Fibroblast of pulmonary artery (primary cell): ENCODE data around the gene IFITM10.

Experiments used
- DNase-seq: peaks from one replicate; pipeline ENCODE4 v3.0.0-alpha.2; 2010; ENCODE audit warnings: low read depth
- H3K4me3 ChIP-seq: replicated peaks from 2 replicates; pipeline ENCODE4 v1.5.1; 2011; ENCODE audit warnings: low read depth, mild to moderate bottlenecking, control low read depth, low read length, moderate library complexity
- TF ChIP-seq, protein P1 (sequence below): IDR thresholded peaks from 2 replicates; pipeline ENCODE4 v1.5.1; 2011; ENCODE audit warnings: mild to moderate bottlenecking, control low read depth, low read length, inconsistent platforms; ENCODE audit errors: missing control alignments

The IFITM10 gene

GRCh38 chr11:1750481-1750839 is at the start of gene IFITM10:
TSS of gene IFITM10 (minus strand) at chr11:1750595. CDS start at chr11:1750442, 153 bp downstream.
- TF ChIP-seq, protein P1, sequence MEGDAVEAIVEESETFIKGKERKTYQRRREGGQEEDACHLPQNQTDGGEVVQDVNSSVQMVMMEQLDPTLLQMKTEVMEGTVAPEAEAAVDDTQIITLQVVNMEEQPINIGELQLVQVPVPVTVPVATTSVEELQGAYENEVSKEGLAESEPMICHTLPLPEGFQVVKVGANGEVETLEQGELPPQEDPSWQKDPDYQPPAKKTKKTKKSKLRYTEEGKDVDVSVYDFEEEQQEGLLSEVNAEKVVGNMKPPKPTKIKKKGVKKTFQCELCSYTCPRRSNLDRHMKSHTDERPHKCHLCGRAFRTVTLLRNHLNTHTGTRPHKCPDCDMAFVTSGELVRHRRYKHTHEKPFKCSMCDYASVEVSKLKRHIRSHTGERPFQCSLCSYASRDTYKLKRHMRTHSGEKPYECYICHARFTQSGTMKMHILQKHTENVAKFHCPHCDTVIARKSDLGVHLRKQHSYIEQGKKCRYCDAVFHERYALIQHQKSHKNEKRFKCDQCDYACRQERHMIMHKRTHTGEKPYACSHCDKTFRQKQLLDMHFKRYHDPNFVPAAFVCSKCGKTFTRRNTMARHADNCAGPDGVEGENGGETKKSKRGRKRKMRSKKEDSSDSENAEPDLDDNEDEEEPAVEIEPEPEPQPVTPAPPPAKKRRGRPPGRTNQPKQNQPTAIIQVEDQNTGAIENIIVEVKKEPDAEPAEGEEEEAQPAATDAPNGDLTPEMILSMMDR, result no peak
- no peak for DNase-seq
- H3K4me3 ChIP-seq, result no peak within 1 kb of the TSS

DNA sequence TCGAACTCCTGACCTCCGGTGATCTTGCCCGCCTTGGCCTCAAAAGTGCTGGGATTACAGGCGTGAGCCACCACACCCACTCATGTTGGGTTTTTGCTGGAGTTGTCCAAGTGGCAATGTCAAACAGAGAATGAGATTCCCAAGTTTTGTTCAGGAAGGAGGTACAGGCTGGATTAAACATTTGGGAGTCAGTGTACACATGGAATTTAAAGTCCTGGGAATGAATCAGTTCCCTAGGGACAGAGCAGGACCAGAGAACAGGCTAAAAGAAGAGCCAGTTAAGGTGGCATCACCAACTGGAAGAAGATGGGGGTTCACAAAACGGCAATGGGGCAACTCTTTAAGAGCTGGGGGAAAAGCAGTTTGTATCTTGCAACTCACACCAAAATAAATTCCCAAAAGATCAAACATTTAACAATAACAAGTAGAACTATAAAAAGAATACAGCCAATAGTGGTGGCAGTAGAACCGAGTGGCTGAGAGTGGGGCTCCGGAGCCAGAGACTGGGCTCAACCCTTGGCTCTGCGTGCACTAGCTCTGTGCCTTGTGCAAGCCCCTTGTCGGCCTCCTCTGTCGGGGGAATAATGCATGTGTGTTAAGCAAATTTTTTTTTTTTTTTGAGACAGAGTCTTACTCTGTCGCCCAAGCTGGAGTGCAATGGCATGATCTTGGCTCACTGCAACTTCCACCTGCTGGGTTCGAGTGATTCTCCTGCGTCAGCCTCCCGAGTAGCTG is 47.2 kb upstream of the IFITM10 start:
- DNase-seq, result no peak
- TF ChIP-seq, protein P1, result no peak
- H3K4me3 ChIP-seq, result no peak overlapping the region

DNA sequence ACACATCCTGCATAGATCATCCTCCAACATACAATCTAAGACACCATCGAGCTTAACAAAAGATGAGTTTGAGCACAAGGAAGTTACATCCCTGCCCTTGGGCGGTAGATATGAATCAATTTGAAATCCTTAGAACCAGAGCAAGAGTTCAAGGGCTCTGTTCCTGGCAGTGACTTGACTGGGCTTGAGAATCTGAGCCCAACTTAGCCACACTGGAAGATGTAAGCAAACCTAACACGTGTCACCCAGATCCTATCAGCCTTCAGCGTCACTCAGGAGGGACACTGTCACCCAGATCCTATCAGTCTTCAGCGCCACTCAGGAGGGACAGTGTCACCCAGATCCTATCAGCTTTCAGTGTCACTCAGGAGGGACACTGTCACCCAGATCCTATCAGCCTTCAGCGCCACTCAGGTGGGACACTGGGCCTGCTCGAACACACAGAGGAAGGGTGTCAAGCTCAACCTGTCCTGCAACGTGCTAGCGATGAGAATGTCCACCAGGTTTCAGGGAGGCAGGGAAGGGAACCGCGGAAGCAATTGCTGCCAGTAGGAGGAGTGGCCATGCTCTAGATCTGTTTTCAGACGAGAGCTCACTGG is 46.1 kb upstream of the IFITM10 start:
- H3K4me3 ChIP-seq, result no peak overlapping the region
- no peak for DNase-seq
- TF ChIP-seq, protein P1, result no peak

DNA sequence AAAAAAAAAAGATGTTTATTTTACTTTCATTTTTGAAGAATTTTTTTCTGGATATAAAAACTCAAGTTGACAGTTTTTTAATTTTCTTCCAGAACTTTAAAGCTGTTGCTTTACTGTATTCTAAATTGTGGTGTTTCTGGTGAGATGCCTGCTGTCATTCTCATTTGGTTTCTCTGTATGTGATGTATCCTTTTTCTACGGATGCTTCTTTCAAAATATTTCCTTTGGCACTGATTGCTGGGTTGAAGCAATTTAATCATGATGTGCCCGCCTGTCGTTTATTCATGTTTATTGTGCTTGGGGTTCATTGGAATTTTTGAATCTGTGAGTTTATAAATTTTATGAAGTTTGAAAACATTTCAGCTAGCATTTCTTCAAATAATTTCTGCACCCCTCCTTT is 42.7 kb upstream of the IFITM10 start:
- no peak overlapping the region for H3K4me3 ChIP-seq
- TF ChIP-seq, protein P1, result no peak
- no peak for DNase-seq

GRCh38 chr11:1792461-1792860 is 42.1 kb upstream of the IFITM10 start:
- TF ChIP-seq, protein P1, result no peak
- no peak overlapping the region for H3K4me3 ChIP-seq
- DNase-seq, result no peak

DNA sequence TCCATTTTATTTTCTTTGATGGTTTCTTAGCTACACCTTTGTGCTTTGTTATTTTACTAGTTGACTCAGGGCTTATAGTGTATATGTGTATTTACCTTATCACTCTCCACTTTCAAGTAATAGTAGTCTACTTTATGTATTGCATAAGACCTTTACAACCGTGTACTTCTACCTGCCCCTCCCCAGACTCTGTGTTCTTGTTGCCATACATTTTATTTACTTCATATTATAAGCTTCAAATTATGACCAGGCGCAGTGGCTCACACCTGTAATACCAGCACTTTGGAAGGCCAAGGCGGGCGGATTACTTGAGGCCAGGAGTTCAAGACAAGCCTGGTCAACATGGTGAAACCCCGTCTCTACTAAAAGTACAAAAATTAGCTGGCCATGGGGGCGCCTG is 41.5 kb upstream of the IFITM10 start:
- TF ChIP-seq, protein P1, result no peak
- no peak for DNase-seq
- no peak overlapping the region for H3K4me3 ChIP-seq

GRCh38 chr11:1786466-1786865 is 36.1 kb upstream of the IFITM10 start:
- H3K4me3 ChIP-seq, result no peak overlapping the region
- TF ChIP-seq, protein P1, result no peak
- DNase-seq, result no peak
